Epithelial cell of alveolus of lung (primary cell): ENCODE measurements around the gene KIF7. TPM values are rescaled to one million over a fixed set of nuclear protein-coding genes. Genes with fewer than 3 reads are reported as not detected.

Experiments used
- total RNA-seq: library from RNA; depleted of rRNA; stranded (reverse); fragments of >200 nt; gene quantifications from 2 replicates; pipeline ENCODE4 v1.2.1, GENCODE V29; 2015

The KIF7 gene, protein sequence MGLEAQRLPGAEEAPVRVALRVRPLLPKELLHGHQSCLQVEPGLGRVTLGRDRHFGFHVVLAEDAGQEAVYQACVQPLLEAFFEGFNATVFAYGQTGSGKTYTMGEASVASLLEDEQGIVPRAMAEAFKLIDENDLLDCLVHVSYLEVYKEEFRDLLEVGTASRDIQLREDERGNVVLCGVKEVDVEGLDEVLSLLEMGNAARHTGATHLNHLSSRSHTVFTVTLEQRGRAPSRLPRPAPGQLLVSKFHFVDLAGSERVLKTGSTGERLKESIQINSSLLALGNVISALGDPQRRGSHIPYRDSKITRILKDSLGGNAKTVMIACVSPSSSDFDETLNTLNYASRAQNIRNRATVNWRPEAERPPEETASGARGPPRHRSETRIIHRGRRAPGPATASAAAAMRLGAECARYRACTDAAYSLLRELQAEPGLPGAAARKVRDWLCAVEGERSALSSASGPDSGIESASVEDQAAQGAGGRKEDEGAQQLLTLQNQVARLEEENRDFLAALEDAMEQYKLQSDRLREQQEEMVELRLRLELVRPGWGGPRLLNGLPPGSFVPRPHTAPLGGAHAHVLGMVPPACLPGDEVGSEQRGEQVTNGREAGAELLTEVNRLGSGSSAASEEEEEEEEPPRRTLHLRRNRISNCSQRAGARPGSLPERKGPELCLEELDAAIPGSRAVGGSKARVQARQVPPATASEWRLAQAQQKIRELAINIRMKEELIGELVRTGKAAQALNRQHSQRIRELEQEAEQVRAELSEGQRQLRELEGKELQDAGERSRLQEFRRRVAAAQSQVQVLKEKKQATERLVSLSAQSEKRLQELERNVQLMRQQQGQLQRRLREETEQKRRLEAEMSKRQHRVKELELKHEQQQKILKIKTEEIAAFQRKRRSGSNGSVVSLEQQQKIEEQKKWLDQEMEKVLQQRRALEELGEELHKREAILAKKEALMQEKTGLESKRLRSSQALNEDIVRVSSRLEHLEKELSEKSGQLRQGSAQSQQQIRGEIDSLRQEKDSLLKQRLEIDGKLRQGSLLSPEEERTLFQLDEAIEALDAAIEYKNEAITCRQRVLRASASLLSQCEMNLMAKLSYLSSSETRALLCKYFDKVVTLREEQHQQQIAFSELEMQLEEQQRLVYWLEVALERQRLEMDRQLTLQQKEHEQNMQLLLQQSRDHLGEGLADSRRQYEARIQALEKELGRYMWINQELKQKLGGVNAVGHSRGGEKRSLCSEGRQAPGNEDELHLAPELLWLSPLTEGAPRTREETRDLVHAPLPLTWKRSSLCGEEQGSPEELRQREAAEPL (N-terminal part only)
- 7.9 and 15.6 TPM in 2 replicates for total RNA-seq

GRCh38 chr15:89654847-89655805 lies at the start of gene KIF7:
Gene KIF7, minus strand, starts transcription at chr15:89655467. Its CDS starts 2,537 bp downstream, at chr15:89652930.

GRCh38 chr15:89690276-89691218 lies 35.3 kb upstream of the KIF7 start, which contains the start of the genes PEX11A and WDR93:
Gene PEX11A, minus strand, starts transcription at chr15:89690754. Its CDS starts 122 bp downstream, at chr15:89690632.
Gene WDR93, plus strand, starts transcription at chr15:89690811. Its CDS starts 10,936 bp downstream, at chr15:89701747.

GRCh38 chr15:89679212-89679611 lies 23.9 kb upstream of the KIF7 start, which contains the start of gene PLIN1:
Gene PLIN1, minus strand, starts transcription at chr15:89679367. Its CDS starts 1,878 bp downstream, at chr15:89677489.

Other genes with a start within 250 kb of the KIF7 start
- gene RHCG, start 158.9 kb downstream of the KIF7 start, total RNA-seq: under 0.01 TPM in 1 of 2 replicates, not detected in the other
- gene TICRR, start 80.0 kb downstream of the KIF7 start, total RNA-seq: 4.5 and 6.3 TPM in 2 replicates
- 0.13 and 0.72 TPM in 2 replicates for gene PLIN1, start 23.9 kb upstream of the KIF7 start, total RNA-seq
- 2.1 and 14.9 TPM in 2 replicates for gene PEX11A, start 35.3 kb upstream of the KIF7 start, total RNA-seq
- gene WDR93, start 35.3 kb upstream of the KIF7 start, total RNA-seq: under 0.01 and 0.16 TPM in 2 replicates
- gene MESP1, start 95.8 kb upstream of the KIF7 start, total RNA-seq: 0.56 TPM in 1 of 2 replicates, not detected in the other
- gene MESP2, start 120.9 kb upstream of the KIF7 start, total RNA-seq: 1.0 and 2.0 TPM in 2 replicates
- 49.6 and 80.3 TPM in 2 replicates for gene ANPEP, start 159.4 kb upstream of the KIF7 start, total RNA-seq
- 40.5 and 47.3 TPM in 2 replicates for gene AP3S2, start 238.5 kb upstream of the KIF7 start, total RNA-seq